Body of pancreas (tissue), 4 donors: ENCODE measurements around the gene SUPT20HL2. TPM values are rescaled to one million over a fixed set of nuclear protein-coding genes. Genes with fewer than 3 reads are reported as not detected.

Experiments used
- ATAC-seq: fragments of 150-250 bp; one replicate; pipeline ENCODE4 v1.9.1; 2016
- DNase-seq, 4 donors: peaks; one replicate each; pipeline ENCODE4 v3.0.0-alpha.2; 2019
- H3K27ac ChIP-seq, 4 donors: fragments of 200-600 bp; sonication (generic); 1 replicate in 3 of 4; 2 replicates in 1 of 4; pipeline versions ENCODE4 v1.5.1 to v1.6.1; 2016 to 2019; ENCODE audit warnings: mild to moderate bottlenecking in 1 of 4, mixed read lengths in 1 of 4, moderate library complexity in 1 of 4
- H3K27me3 ChIP-seq, 2 donors: fragments of 200-600 bp; sonication (generic); one replicate each; pipeline ENCODE4 v1.6.0; 2016; ENCODE audit warnings: mild to moderate bottlenecking in 1 of 2
- H3K36me3 ChIP-seq, 2 donors: fragments of 200-600 bp; sonication (generic); replicated peaks in 1 of 2; 2 replicates each; pipeline ENCODE4 v1.5.1; 2016; ENCODE audit warnings: low read depth in 2 of 2; ENCODE audit not compliant: insufficient read depth in 1 of 2
- H3K4me1 ChIP-seq: fragments of 200-600 bp; sonication (generic); one replicate; pipeline ENCODE4 v1.6.0; 2016
- H3K4me3 ChIP-seq, 2 donors: fragments of 200-600 bp; sonication (generic); 1 replicate in 1 of 2; 2 replicates in 1 of 2; pipeline ENCODE4 v1.5.1; 2016 to 2019
- H3K9me3 ChIP-seq, 3 donors: fragments of 200-600 bp; sonication (generic); 1 replicate in 2 of 3; 2 replicates in 1 of 3; pipeline ENCODE4 v1.5.1; 2016
- POLR2A ChIP-seq, 3 donors: fragments of 450-650 bp; IDR thresholded peaks; one replicate each; pipeline ENCODE4 v1.6.1; 2016; ENCODE audit warnings: antibody characterized with exemption in 3 of 3, mild to moderate bottlenecking in 2 of 3
- WGBS, 2 donors: methylation state at CpG; one replicate each; pipeline ENCODE4 v1.1.5; 2017; 5-methylcytosine and 5-hydroxymethylcytosine counted together
- intact Hi-C: fragments of 100-400 bp; cut with DNase I; formaldehyde crosslinking; loops from one replicate; pipeline ENCODE4 v1.15.1; 2023
- total RNA-seq, 2 donors: library from RNA; depleted of rRNA; stranded (reverse); fragments of >200 nt; gene quantifications; one replicate each; pipeline ENCODE4 v1.1.0, GENCODE V29; 2016
- TF ChIP-seq, protein P1 (sequence below), 7 experiments: fragments of 450-650 bp in 4 of 7; fragments of 200-600 bp in 3 of 7; sonication (generic) in 3 of 7; IDR thresholded peaks; one replicate each; pipeline ENCODE4 v1.5.1; 2016 to 2019; ENCODE audit warnings: antibody characterized with exemption in 7 of 7

Gene SUPT20HL2
- total RNA-seq, 2 donors from 2014 or later = not detected

DNA sequence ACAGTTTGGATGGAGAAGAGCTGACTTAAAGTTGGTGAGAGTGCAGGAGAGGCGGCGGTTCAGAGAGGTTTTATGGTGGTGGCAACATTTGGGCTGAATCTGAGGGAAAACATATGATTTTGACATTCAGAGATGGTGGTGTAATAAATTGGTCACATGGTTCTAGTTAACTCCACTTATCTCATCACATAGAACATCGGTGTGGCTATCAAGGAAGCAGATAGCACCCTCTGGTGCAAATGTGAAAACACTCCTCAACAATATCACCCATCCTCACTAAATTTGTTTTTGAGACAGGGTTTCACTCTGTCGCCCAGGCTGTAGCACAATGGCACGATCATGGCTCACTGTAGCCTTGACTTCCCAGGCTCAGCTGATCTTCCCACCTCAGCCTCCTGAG, 28.8 kb downstream of the SUPT20HL2 start:
- TF ChIP-seq, protein P1, sequence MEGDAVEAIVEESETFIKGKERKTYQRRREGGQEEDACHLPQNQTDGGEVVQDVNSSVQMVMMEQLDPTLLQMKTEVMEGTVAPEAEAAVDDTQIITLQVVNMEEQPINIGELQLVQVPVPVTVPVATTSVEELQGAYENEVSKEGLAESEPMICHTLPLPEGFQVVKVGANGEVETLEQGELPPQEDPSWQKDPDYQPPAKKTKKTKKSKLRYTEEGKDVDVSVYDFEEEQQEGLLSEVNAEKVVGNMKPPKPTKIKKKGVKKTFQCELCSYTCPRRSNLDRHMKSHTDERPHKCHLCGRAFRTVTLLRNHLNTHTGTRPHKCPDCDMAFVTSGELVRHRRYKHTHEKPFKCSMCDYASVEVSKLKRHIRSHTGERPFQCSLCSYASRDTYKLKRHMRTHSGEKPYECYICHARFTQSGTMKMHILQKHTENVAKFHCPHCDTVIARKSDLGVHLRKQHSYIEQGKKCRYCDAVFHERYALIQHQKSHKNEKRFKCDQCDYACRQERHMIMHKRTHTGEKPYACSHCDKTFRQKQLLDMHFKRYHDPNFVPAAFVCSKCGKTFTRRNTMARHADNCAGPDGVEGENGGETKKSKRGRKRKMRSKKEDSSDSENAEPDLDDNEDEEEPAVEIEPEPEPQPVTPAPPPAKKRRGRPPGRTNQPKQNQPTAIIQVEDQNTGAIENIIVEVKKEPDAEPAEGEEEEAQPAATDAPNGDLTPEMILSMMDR (IDR thresholded peaks at IDR 0.05) = no peak
- no peak for TF ChIP-seq POLR2A (IDR thresholded peaks at IDR 0.05)

DNA sequence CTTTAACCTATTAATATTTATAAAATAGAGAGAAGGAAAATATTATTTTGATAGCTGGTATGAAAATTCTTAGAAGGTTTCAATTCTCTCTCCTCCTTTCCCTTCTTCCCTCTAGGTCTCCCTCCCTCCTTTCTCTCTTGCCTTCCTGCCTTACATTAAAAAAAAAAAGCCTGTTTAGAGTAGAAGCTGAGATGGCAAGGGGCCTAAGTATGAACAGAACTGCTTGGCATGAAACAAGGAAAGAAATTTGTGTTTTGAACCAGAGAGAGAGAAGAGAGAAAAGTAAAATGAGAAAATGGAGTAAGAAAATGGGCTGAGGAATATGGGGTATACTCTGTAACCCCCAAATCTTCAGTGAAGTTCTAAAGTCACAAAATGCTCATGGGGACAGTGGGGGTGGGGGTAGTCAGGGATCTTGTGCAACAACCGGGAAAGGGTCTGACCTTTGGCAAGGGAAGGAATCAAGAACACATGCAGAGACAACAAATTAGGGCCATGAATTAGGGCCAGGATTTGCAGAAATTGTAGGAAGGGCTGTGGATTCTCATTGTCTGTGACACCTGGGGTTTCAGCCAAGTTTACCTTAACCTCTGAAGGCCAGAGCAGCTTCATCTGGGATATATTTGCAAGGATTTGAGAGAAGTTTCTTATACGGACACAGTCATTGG, 30.6 kb downstream of the SUPT20HL2 start:
- H3K4me3 ChIP-seq = no peak overlapping the region
- WGBS, 2 donors = 64 to 85% methylated on average over 1 to 2 of the region's 2 CpGs
- no peaks in the 10 kb centered on the region for H3K36me3 ChIP-seq
- no peaks in the 10 kb centered on the region for H3K4me1 ChIP-seq
- no peak for TF ChIP-seq POLR2A (IDR thresholded peaks at IDR 0.05)
- TF ChIP-seq, protein P1 (IDR thresholded peaks at IDR 0.05) = no peak
- DNase-seq = no peak
- no peaks in the 10 kb centered on the region for H3K27me3 ChIP-seq
- no peak for ATAC-seq
- intact Hi-C loops = no loop called here
- no peak overlapping the region for H3K27ac ChIP-seq
- no peaks in the 10 kb centered on the region for H3K9me3 ChIP-seq

More for the DNA sequence above, 28.8 kb downstream of the SUPT20HL2 start:
- intact Hi-C loops = no loop called here
- no peak for DNase-seq
- no peaks in the 10 kb centered on the region for H3K9me3 ChIP-seq
- H3K36me3 ChIP-seq = no peaks in the 10 kb centered on the region
- no peaks in the 10 kb centered on the region for H3K4me1 ChIP-seq
- 75 to 94% methylated on average over 2 to 5 of the region's 5 CpGs for WGBS, 2 donors
- no peak for ATAC-seq
- H3K27me3 ChIP-seq = no peaks in the 10 kb centered on the region
- no peak overlapping the region for H3K4me3 ChIP-seq
- no peak overlapping the region for H3K27ac ChIP-seq

DNA sequence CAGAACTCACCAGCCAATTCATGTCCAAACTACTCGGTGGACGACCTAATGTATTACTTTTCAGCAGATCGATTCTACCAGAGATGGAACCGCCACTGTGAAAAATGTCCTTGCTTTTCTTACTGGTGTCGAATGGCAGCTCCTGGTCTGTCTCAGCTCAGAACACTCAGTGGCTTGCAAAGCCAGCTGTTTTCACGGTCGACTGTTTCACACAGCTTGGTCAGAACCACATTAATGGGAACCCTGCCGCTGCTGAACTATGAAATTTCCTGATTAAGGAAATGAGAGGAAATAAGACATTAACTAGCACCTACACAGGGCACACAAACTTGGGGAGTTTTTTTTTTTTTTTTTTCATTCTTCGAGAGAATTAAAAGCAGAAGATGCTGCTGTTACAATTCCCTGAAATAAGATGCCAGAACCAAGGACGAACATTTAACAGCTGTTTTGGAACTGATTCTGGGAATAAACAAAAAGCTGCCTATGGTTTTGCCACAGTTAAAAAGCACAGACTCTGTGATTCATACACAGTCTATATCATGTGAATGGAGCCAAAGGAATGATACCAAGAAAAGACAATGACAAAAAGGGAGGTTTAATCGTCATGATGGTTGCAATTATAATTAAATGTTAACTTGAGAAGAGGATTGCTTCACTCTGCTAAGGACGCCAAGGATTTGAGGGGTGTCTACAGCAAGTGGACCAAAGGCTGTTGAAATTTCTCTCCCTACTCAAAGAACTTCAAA, 31.3 kb downstream of the SUPT20HL2 start:
- H3K36me3 ChIP-seq = no peaks in the 10 kb centered on the region
- H3K27ac ChIP-seq = peak overlapping the region in 1 of 4 donors; percentile 6
- no peaks in the 10 kb centered on the region for H3K27me3 ChIP-seq
- no peak for TF ChIP-seq POLR2A (IDR thresholded peaks at IDR 0.05)
- TF ChIP-seq, protein P1 (IDR thresholded peaks at IDR 0.05) = no peak
- intact Hi-C loops = no loop called here
- WGBS, 2 donors = 12 to 18% methylated on average over 12 of the region's 12 CpGs
- H3K4me3 ChIP-seq = no peak overlapping the region
- peak; percentile 45 for ATAC-seq
- no peaks in the 10 kb centered on the region for H3K4me1 ChIP-seq
- H3K9me3 ChIP-seq = no peaks in the 10 kb centered on the region
- DNase-seq = peak; percentile 17 to 47 (median 28)

DNA sequence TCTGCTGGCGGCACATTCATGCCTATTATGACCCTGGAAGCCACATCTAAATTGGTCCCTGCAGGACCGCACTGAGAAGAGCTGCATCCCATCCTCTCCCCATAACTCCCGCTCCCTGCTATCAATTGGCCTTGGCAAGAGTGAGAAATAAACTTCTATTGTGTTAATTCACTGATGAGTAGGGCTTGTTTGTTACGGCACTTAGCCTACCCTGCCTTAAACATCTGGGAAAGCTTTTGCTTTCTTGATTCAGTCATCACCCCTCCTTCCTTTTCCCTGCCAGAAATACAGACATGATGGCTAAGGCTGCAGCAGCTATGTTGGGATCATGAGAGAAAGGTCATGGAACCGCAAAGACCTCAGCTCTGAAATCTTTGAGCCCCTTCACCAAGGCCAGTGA, 36.5 kb downstream of the SUPT20HL2 start:
- Histone ChIP-seq H3K27ac (no peak overlapping the region), H3K27me3 (no peaks in the 10 kb centered on the region), H3K4me3 (no peak overlapping the region), H3K36me3 (no peaks in the 10 kb centered on the region), H3K4me1 (no peaks in the 10 kb centered on the region), H3K9me3 (no peaks in the 10 kb centered on the region)
- 97 to 98% methylated on average over 4 to 5 of the region's 5 CpGs for WGBS, 2 donors
- intact Hi-C loops = no loop called here
- no peak for DNase-seq
- no peak for ATAC-seq
- TF ChIP-seq, protein P1 (IDR thresholded peaks at IDR 0.05) = no peak
- no peak for TF ChIP-seq POLR2A (IDR thresholded peaks at IDR 0.05)
